Measurements from ENCODE around the gene C1orf35.

- TF ChIP-seq CTCF (IDR thresholded peaks at IDR 0.05; ENCODE audit: control extremely low read depth in 1 of 3, insufficient read depth in 1 of 3, low read depth in 1 of 3, low read length in 3 of 3) (peak in 2 of 3 experiments; percentile 18 to 27; a peak in 2 of 4 replicates), FOSL1 (IDR thresholded peaks at IDR 0.05; ENCODE audit: insufficient read depth, low read depth, low read length) (no peak), GABPA (IDR thresholded peaks at IDR 0.05; ENCODE audit: borderline replicate concordance, insufficient read depth, low read length) (no peak), SUZ12 (IDR thresholded peaks at IDR 0.05; ENCODE audit: low read length) (no peak), YY1 (IDR thresholded peaks at IDR 0.05; ENCODE audit: low read depth, low read length) (no peak)
Observed at GRCh38 chr1:228062812-228063211, 40.3 kb downstream of the C1orf35 start.
